CD4-positive, alpha-beta T cell (primary cell): Measurements from ENCODE around the gene COX10. TPM values are rescaled to one million over a fixed set of nuclear protein-coding genes. Genes with fewer than 3 reads are reported as not detected.

Source experiments
- ATAC-seq: fragments of 200-7000 bp; cut with Tn5 transposase; one replicate; pipeline ENCODE4 v1.10.0; 2022; ENCODE audit warnings: mild to moderate bottlenecking; ENCODE audit not compliant: poor library complexity
- CTCF ChIA-PET: fragments of 350-600 bp; sonication (Branson Sonifier 250); formaldehyde crosslinking; loops from one replicate; lab custom pipeline; 2021; ENCODE audit warnings: antibody characterized with exemption, inconsistent platforms; lab: Charles Lee
- POLR2A ChIA-PET: fragments of 350-600 bp; sonication (Branson Sonifier 250); formaldehyde crosslinking; loops from one replicate; lab custom pipeline; 2021; ENCODE audit warnings: antibody characterized with exemption, inconsistent platforms; lab: Charles Lee
- DNase-seq, 14 experiments: peaks; one replicate each; pipeline ENCODE4 v3.0.0-alpha.2; 2013 to 2020; ENCODE audit warnings: mixed read lengths in 2 of 14
- H3K27ac ChIP-seq, 2 donors: one replicate each; pipeline versions ENCODE4 v1.5.1 to v1.7.0; 2013; ENCODE audit warnings: low read length in 2 of 2, low read depth in 1 of 2, mild to moderate bottlenecking in 1 of 2
- H3K27me3 ChIP-seq, 2 experiments: 1 replicate in 1 of 2; 2 replicates in 1 of 2; pipeline versions ENCODE4 v1.6.1 to v1.7.0; 2013; ENCODE audit warnings: low read length in 2 of 2, control low read depth in 1 of 2, mild to moderate bottlenecking in 1 of 2, moderate library complexity in 1 of 2; ENCODE audit not compliant: insufficient read depth in 2 of 2, control insufficient read depth in 1 of 2
- H3K36me3 ChIP-seq: one replicate; pipeline ENCODE4 v1.6.1; 2013; ENCODE audit warnings: low read length, control low read depth; ENCODE audit not compliant: insufficient read depth
- H3K4me1 ChIP-seq: one replicate; pipeline ENCODE4 v1.6.1; 2013; ENCODE audit warnings: low read length, control low read depth; ENCODE audit not compliant: insufficient read depth
- H3K4me3 ChIP-seq: one replicate; pipeline ENCODE4 v1.5.1; 2013; ENCODE audit warnings: mild to moderate bottlenecking, low read length, moderate library complexity
- H3K9me3 ChIP-seq, 2 experiments: 1 replicate in 1 of 2; 2 replicates in 1 of 2; pipeline versions ENCODE4 v1.6.1 to v1.7.0; 2013; ENCODE audit warnings: low read length in 2 of 2, mild to moderate bottlenecking in 2 of 2, control low read depth in 1 of 2, moderate library complexity in 1 of 2; ENCODE audit not compliant: control insufficient read depth in 1 of 2, insufficient read depth in 1 of 2
- H3K27ac Mint-ChIP-seq: one replicate; pipeline ENCODE4 v1.8.0; 2020; ENCODE audit warnings: mixed read lengths
- H3K27me3 Mint-ChIP-seq: one replicate; pipeline ENCODE4 v1.8.0; 2021; ENCODE audit warnings: mixed read lengths
- H3K36me3 Mint-ChIP-seq: one replicate; pipeline ENCODE4 v1.8.0; 2021; ENCODE audit warnings: low read depth, mixed read lengths
- H3K4me1 Mint-ChIP-seq: one replicate; pipeline ENCODE4 v1.8.0; 2021; ENCODE audit warnings: low read depth, mixed read lengths
- H3K4me3 Mint-ChIP-seq: one replicate; pipeline ENCODE4 v1.8.0; 2020; ENCODE audit warnings: mild to moderate bottlenecking, mixed read lengths
- H3K9me3 Mint-ChIP-seq: one replicate; pipeline ENCODE4 v1.8.0; 2020; ENCODE audit warnings: mixed read lengths
- CTCF ChIP-seq: fragments of 200-600 bp; IDR thresholded peaks from one replicate; pipeline ENCODE4 v1.8.0; 2022; ENCODE audit warnings: antibody characterized with exemption, mild to moderate bottlenecking
- intact Hi-C, 2 experiments: fragments of 100-400 bp; cut with DNase I in 1 of 2; cut with micrococcal nuclease in 1 of 2; formaldehyde crosslinking; loops; one replicate each; pipeline versions ENCODE4 v1.15.1 to v1.9.0; 2023 to 2025; cut with DNase I, micrococcal nuclease
- total RNA-seq, 174 experiments: library from RNA in 2 of 174; stranded (reverse) in 2 of 174; gene quantifications; one replicate each; pipeline ENCODE4 v1.2.3 and lab custom pipeline; 2021 to 2026

The COX10 gene
- total RNA-seq, 2 experiments from 2014 or later, result 9.1 to 9.9 TPM

GRCh38 chr17:14042411-14042810 is 26.9 kb upstream of the COX10 start:
- no peak overlapping the region for H3K27ac Mint-ChIP-seq
- H3K4me1 Mint-ChIP-seq, result peaks cover 22% of the 10 kb centered on the region
- no peaks in the 10 kb centered on the region for H3K9me3 Mint-ChIP-seq
- peaks cover 4% of the 10 kb centered on the region for H3K36me3 Mint-ChIP-seq
- Histone ChIP-seq H3K36me3 (no peaks in the 10 kb centered on the region), H3K9me3 (no peaks in the 10 kb centered on the region), H3K27me3 (no peaks in the 10 kb centered on the region), H3K4me1 (no peaks in the 10 kb centered on the region), H3K4me3 (no peak overlapping the region), H3K27ac (no peak overlapping the region)
- intact Hi-C loops, result no loop called here
- no peak overlapping the region for H3K4me3 Mint-ChIP-seq
- ATAC-seq, result no peak
- CTCF ChIA-PET, result no interaction called here
- no peak for TF ChIP-seq CTCF
- no peaks in the 10 kb centered on the region for H3K27me3 Mint-ChIP-seq
- no peak for DNase-seq
- POLR2A ChIA-PET, result no interaction called here

GRCh38 chr17:14044702-14045101 is 24.6 kb upstream of the COX10 start:
- no peaks in the 10 kb centered on the region for H3K9me3 ChIP-seq
- TF ChIP-seq CTCF, result no peak
- ATAC-seq, result no peak
- Mint-ChIP-seq H3K4me3 (no peak overlapping the region), H3K36me3 (no peaks in the 10 kb centered on the region), H3K27ac (no peak overlapping the region), H3K4me1 (peaks cover 12% of the 10 kb centered on the region), H3K9me3 (no peaks in the 10 kb centered on the region), H3K27me3 (no peaks in the 10 kb centered on the region)
- ChIA-PET POLR2A (no interaction called here), CTCF (interaction anchor here (0.7 to 1.7 kb wide), 3 partner anchors 11 to 35 kb away, joined by 3 to 5 read pairs (median 4); no protein-coding TSS in a partner anchor)
- no peak for DNase-seq
- H3K27me3 ChIP-seq, result no peaks in the 10 kb centered on the region
- no peaks in the 10 kb centered on the region for H3K4me1 ChIP-seq
- no peaks in the 10 kb centered on the region for H3K36me3 ChIP-seq
- H3K27ac ChIP-seq, result no peak overlapping the region
- no peak overlapping the region for H3K4me3 ChIP-seq
- intact Hi-C loops, result no loop called here

GRCh38 chr17:14046978-14047377 is 22.3 kb upstream of the COX10 start:
- intact Hi-C loops, result no loop called here
- H3K27me3 Mint-ChIP-seq, result no peaks in the 10 kb centered on the region
- Histone ChIP-seq H3K27ac (no peak overlapping the region), H3K9me3 (no peaks in the 10 kb centered on the region), H3K4me3 (no peak overlapping the region), H3K36me3 (no peaks in the 10 kb centered on the region), H3K4me1 (no peaks in the 10 kb centered on the region), H3K27me3 (no peaks in the 10 kb centered on the region)
- CTCF ChIA-PET, result no interaction called here
- POLR2A ChIA-PET, result interaction anchor here (0.9 kb wide), 1 partner anchor 19 kb away, joined by 3 read pairs; no protein-coding TSS in a partner anchor
- no peaks in the 10 kb centered on the region for H3K36me3 Mint-ChIP-seq
- H3K9me3 Mint-ChIP-seq, result no peaks in the 10 kb centered on the region
- DNase-seq, result no peak
- ATAC-seq, result no peak
- peaks cover 12% of the 10 kb centered on the region for H3K4me1 Mint-ChIP-seq
- no peak overlapping the region for H3K27ac Mint-ChIP-seq
- TF ChIP-seq CTCF, result no peak
- no peak overlapping the region for H3K4me3 Mint-ChIP-seq
